Measurements from ENCODE around the gene PAN3. TPM values are rescaled to one million over a fixed set of nuclear protein-coding genes. Genes with fewer than 3 reads are reported as not detected.

PAN3 gene
- total RNA-seq, 4 donors from 2014 or later, result 49.5 to 74.0 (median 54.4) TPM

GRCh38 chr13:28257305-28257704 is 119.0 kb downstream of the PAN3 start:
- H3K36me3 ChIP-seq, result peaks cover 3 to 4% of the 10 kb centered on the region in 2 donors
- DNase-seq, result no peak
- H3K4me1 ChIP-seq, result no peaks in the 10 kb centered on the region
- H3K27me3 ChIP-seq, result no peaks in the 10 kb centered on the region
- intact Hi-C loops (cut with DNase I), result no loop called here
- WGBS, 2 donors, result 94 to 97% methylated on average over 4 of the region's 4 CpGs
- no peaks in the 10 kb centered on the region for H3K9me3 ChIP-seq
- H3K4me3 ChIP-seq (replicated peaks in 1 of 3), result no peak overlapping the region
- TF ChIP-seq CTCF (IDR thresholded peaks at IDR 0.05) (no peak), POLR2A (IDR thresholded peaks at IDR 0.05) (no peak)
- H3K27ac ChIP-seq, result no peak overlapping the region

GRCh38 chr13:28258417-28258816 is 120.1 kb downstream of the PAN3 start:
- intact Hi-C loops (cut with DNase I), result no loop called here
- Histone ChIP-seq H3K27me3 (no peaks in the 10 kb centered on the region), H3K27ac (no peak overlapping the region), H3K4me3 (replicated peaks in 1 of 3) (no peak overlapping the region), H3K4me1 (no peaks in the 10 kb centered on the region), H3K36me3 (peaks cover 4 to 8% of the 10 kb centered on the region in 2 donors), H3K9me3 (no peaks in the 10 kb centered on the region)
- DNase-seq, result no peak
- 80 to 84% methylated on average over 3 of the region's 3 CpGs for WGBS, 2 donors
- TF ChIP-seq CTCF (IDR thresholded peaks at IDR 0.05) (no peak), POLR2A (IDR thresholded peaks at IDR 0.05) (no peak)

- TF ChIP-seq CTCF (IDR thresholded peaks at IDR 0.05), result no peak
- TF ChIP-seq POLR2A (IDR thresholded peaks at IDR 0.05), result no peak
- intact Hi-C loops (cut with DNase I), result no loop called here
- 93 to 94% methylated on average over 4 of the region's 4 CpGs for WGBS, 2 donors
- Histone ChIP-seq H3K4me3 (replicated peaks in 1 of 3) (no peak overlapping the region), H3K4me1 (no peaks in the 10 kb centered on the region), H3K27ac (no peak overlapping the region), H3K36me3 (peaks cover 8 to 20% of the 10 kb centered on the region in 2 donors), H3K9me3 (no peaks in the 10 kb centered on the region), H3K27me3 (no peaks in the 10 kb centered on the region)
- no peak for DNase-seq
Measured at GRCh38 chr13:28267497-28267896, 129.2 kb downstream of the PAN3 start.

- TF ChIP-seq CTCF (IDR thresholded peaks at IDR 0.05) (no peak), POLR2A (IDR thresholded peaks at IDR 0.05) (no peak)
- H3K9me3 ChIP-seq, result no peaks in the 10 kb centered on the region
- H3K27ac ChIP-seq, result no peak overlapping the region
- H3K36me3 ChIP-seq, result peaks cover 8 to 14% of the 10 kb centered on the region in 2 donors
- H3K4me1 ChIP-seq, result no peaks in the 10 kb centered on the region
- DNase-seq, result no peak
- no peak overlapping the region for H3K4me3 ChIP-seq (replicated peaks in 1 of 3)
- no peaks in the 10 kb centered on the region for H3K27me3 ChIP-seq
- intact Hi-C loops (cut with DNase I), result no loop called here
Measured at GRCh38 chr13:28268800-28269223, 130.5 kb downstream of the PAN3 start.

GRCh38 chr13:28271056-28271840 is 132.9 kb downstream of the PAN3 start:
- no peak overlapping the region for H3K27ac ChIP-seq
- no peak overlapping the region for H3K4me3 ChIP-seq (replicated peaks in 1 of 3)
- intact Hi-C loops (cut with DNase I), result no loop called here
- H3K27me3 ChIP-seq, result no peaks in the 10 kb centered on the region
- no peak for DNase-seq
- TF ChIP-seq CTCF (IDR thresholded peaks at IDR 0.05) (no peak), POLR2A (IDR thresholded peaks at IDR 0.05) (no peak)
- 92 to 97% methylated on average over 2 of the region's 2 CpGs for WGBS, 2 donors
- peaks cover 8 to 14% of the 10 kb centered on the region in 2 donors for H3K36me3 ChIP-seq
- H3K4me1 ChIP-seq, result no peaks in the 10 kb centered on the region
- H3K9me3 ChIP-seq, result no peaks in the 10 kb centered on the region
